Tibial nerve (tissue), 3 donors: ENCODE data around the gene ACAD10.

Source experiments
- CTCF ChIP-seq, 5 experiments: fragments of 200-600 bp in 3 of 5; fragments of 450-650 bp in 2 of 5; sonication (generic) in 3 of 5; IDR thresholded peaks; one replicate each; pipeline ENCODE4 v1.5.1; 2016 to 2019; ENCODE audit warnings: antibody characterized with exemption in 5 of 5, mild to moderate bottlenecking in 3 of 5, moderate library complexity in 2 of 5
- POLR2A ChIP-seq, 2 donors: fragments of 450-650 bp; IDR thresholded peaks; one replicate each; pipeline ENCODE4 v1.6.1; 2017; ENCODE audit warnings: antibody characterized with exemption in 2 of 2, mild to moderate bottlenecking in 2 of 2, moderate library complexity in 2 of 2

- TF ChIP-seq CTCF (IDR thresholded peaks at IDR 0.05) (no peak), POLR2A (IDR thresholded peaks at IDR 0.05) (no peak)
These were observed 105.7 kb downstream of the ACAD10 start for GRCh38 chr12:111791507-111791906.
